ENCODE results near the gene SPAG16.

Gene SPAG16

DNA sequence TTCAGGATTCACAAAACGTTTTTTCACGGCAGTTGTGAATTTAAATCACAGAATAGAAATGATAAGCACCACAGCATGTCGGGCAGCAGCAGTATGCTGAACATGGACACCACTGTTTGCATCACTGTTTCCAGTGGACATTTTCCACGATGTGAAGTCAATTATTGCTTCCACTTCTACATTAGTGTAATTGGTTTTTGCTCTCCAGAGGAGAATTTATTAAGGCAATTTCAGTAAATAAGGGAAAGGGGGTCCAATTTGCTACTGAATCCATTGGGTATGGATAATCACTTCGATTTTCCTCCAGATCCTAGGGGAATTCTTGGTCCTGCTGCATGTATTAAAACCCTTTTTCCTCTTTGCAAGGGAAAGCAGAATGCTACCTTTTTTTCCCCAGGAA lies 1096.4 kb downstream of the SPAG16 start:
- H2BK5ac ChIP-seq (ENCODE audit: low read depth, low read length, poor library complexity, severe bottlenecking), result no peak overlapping the region
- no peak overlapping the region for H2AFZ ChIP-seq (ENCODE audit: low read depth, low read length)
- H3K4me3 ChIP-seq (ENCODE audit: insufficient read depth in 1 of 2, low read depth in 1 of 2, low read length in 2 of 2), result no peak overlapping the region
- H3K4ac ChIP-seq (ENCODE audit: low read depth in 1 of 2, low read length in 2 of 2), result no peak overlapping the region
- H4K8ac ChIP-seq (ENCODE audit: low read length), result no peak overlapping the region
- no peak overlapping the region for H3K18ac ChIP-seq (ENCODE audit: low read depth in 1 of 2, low read length in 2 of 2)
- DNase-seq, result no peak
- no peak overlapping the region for H4K91ac ChIP-seq (ENCODE audit: low read length)
- H3K27me3 ChIP-seq (ENCODE audit: control insufficient read depth in 1 of 2, insufficient read depth in 1 of 2, low read length in 2 of 2), result no peaks in the 10 kb centered on the region
- H3K27ac ChIP-seq (ENCODE audit: low read length, poor library complexity, severe bottlenecking), result no peak overlapping the region
- no peak overlapping the region for H2BK120ac ChIP-seq (ENCODE audit: low read depth, low read length)
- H2AK5ac ChIP-seq (ENCODE audit: low read length, severe bottlenecking), result no peak overlapping the region
- H2BK12ac ChIP-seq (ENCODE audit: low read length in 2 of 2), result no peak overlapping the region
- no peak overlapping the region for H2BK15ac ChIP-seq (ENCODE audit: low read depth, poor library complexity, severe bottlenecking)
- H3K9me3 ChIP-seq (ENCODE audit: control insufficient read depth, low read length), result no peaks in the 10 kb centered on the region
- no peak overlapping the region for H3K4me2 ChIP-seq (ENCODE audit: low read length, poor library complexity, severe bottlenecking)
- no peak overlapping the region for H3K14ac ChIP-seq (ENCODE audit: low read length in 2 of 2)
- H3K23ac ChIP-seq (ENCODE audit: low read length in 2 of 2), result no peak overlapping the region
- no peak overlapping the region for H3K9ac ChIP-seq (ENCODE audit: low read length)
- H3K79me1 ChIP-seq (replicated peaks; ENCODE audit: low read length, poor library complexity, severe bottlenecking), result no peaks in the 10 kb centered on the region
- no peaks in the 10 kb centered on the region for H3K36me3 ChIP-seq (ENCODE audit: control insufficient read depth in 1 of 2, insufficient read depth in 2 of 2, low read depth in 1 of 2, low read length in 2 of 2)
- no peaks in the 10 kb centered on the region for H3K4me1 ChIP-seq (ENCODE audit: control insufficient read depth, insufficient read depth, low read depth, low read length)
- 68% methylated on average over 5 of the region's 5 CpGs for WGBS

DNA sequence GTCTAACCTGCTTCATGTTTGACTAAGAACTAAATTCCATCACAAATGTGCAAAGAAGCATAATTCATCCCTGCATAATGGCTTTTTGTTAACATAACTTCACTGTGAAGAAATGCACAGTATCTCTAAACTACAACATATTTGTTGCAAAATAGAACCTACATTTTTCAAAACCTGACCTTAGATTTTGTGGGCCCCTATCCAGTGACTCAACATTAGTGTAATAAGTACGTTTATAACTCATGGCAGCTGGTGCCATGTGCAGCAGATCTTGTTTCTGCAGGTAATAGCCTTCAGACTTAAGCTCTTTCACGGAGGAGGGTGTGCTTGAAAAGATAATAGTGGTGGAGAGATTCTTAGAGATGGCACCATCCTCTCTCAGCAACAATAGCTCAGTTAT lies 1098.0 kb downstream of the SPAG16 start:
- Histone ChIP-seq H3K14ac (ENCODE audit: low read length in 2 of 2) (no peak overlapping the region), H4K91ac (ENCODE audit: low read length) (no peak overlapping the region)

DNA sequence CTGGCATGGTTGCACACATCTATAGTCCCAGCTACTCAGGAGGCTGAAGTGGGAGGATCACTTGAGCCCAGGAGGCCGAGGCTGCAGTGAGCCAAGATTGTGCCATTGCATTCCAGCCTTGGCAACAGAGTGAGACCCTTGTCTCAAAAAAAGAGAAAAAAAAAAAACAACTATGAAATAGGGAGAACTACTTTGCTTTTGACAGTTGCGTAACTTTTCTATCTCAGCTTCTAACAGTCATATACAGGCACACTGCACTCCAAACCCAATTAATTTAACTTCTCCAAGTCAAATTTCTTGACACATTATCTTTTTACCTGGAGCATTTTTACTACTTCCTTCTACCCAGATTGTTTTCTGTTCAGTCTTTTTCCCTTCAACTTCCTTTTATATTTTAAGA lies 1102.5 kb downstream of the SPAG16 start:
- Histone ChIP-seq H2AFZ (ENCODE audit: low read depth, low read length) (no peak overlapping the region), H3K4me1 (ENCODE audit: control insufficient read depth, insufficient read depth, low read depth, low read length) (no peaks in the 10 kb centered on the region), H3K23ac (ENCODE audit: low read length in 2 of 2) (no peak overlapping the region), H2BK15ac (ENCODE audit: low read depth, poor library complexity, severe bottlenecking) (no peak overlapping the region), H3K79me1 (replicated peaks; ENCODE audit: low read length, poor library complexity, severe bottlenecking) (no peaks in the 10 kb centered on the region), H3K27me3 (ENCODE audit: control insufficient read depth in 1 of 2, insufficient read depth in 1 of 2, low read length in 2 of 2) (no peaks in the 10 kb centered on the region), H3K4me3 (ENCODE audit: insufficient read depth in 1 of 2, low read depth in 1 of 2, low read length in 2 of 2) (no peak overlapping the region), H4K91ac (ENCODE audit: low read length) (no peak overlapping the region), H4K8ac (ENCODE audit: low read length) (no peak overlapping the region), H3K9ac (ENCODE audit: low read length) (no peak overlapping the region), H2BK120ac (ENCODE audit: low read depth, low read length) (no peak overlapping the region), H2BK5ac (ENCODE audit: low read depth, low read length, poor library complexity, severe bottlenecking) (no peak overlapping the region), H3K18ac (ENCODE audit: low read depth in 1 of 2, low read length in 2 of 2) (no peak overlapping the region), H3K36me3 (ENCODE audit: control insufficient read depth in 1 of 2, insufficient read depth in 2 of 2, low read depth in 1 of 2, low read length in 2 of 2) (no peaks in the 10 kb centered on the region), H3K9me3 (ENCODE audit: control insufficient read depth, low read length) (peaks cover 2% of the 10 kb centered on the region), H3K14ac (ENCODE audit: low read length in 2 of 2) (no peak overlapping the region), H2AK5ac (ENCODE audit: low read length, severe bottlenecking) (no peak overlapping the region), H3K4me2 (ENCODE audit: low read length, poor library complexity, severe bottlenecking) (no peak overlapping the region), H3K4ac (ENCODE audit: low read depth in 1 of 2, low read length in 2 of 2) (no peak overlapping the region), H2BK12ac (ENCODE audit: low read length in 2 of 2) (no peak overlapping the region), H3K27ac (ENCODE audit: low read length, poor library complexity, severe bottlenecking) (no peak overlapping the region)
- no peak for DNase-seq
- 95% methylated on average over 2 of the region's 2 CpGs for WGBS

More for the DNA sequence above, 1098.0 kb downstream of the SPAG16 start:
- no peak overlapping the region for H2BK120ac ChIP-seq (ENCODE audit: low read depth, low read length)
- no peak for DNase-seq
- H2BK5ac ChIP-seq (ENCODE audit: low read depth, low read length, poor library complexity, severe bottlenecking), result no peak overlapping the region
- H3K9ac ChIP-seq (ENCODE audit: low read length), result no peak overlapping the region
- no peak overlapping the region for H3K4me2 ChIP-seq (ENCODE audit: low read length, poor library complexity, severe bottlenecking)
- no peak overlapping the region for H2BK15ac ChIP-seq (ENCODE audit: low read depth, poor library complexity, severe bottlenecking)
- H3K18ac ChIP-seq (ENCODE audit: low read depth in 1 of 2, low read length in 2 of 2), result no peak overlapping the region
- no peaks in the 10 kb centered on the region for H3K27me3 ChIP-seq (ENCODE audit: control insufficient read depth in 1 of 2, insufficient read depth in 1 of 2, low read length in 2 of 2)
- no peak overlapping the region for H3K4me3 ChIP-seq (ENCODE audit: insufficient read depth in 1 of 2, low read depth in 1 of 2, low read length in 2 of 2)
- H3K4ac ChIP-seq (ENCODE audit: low read depth in 1 of 2, low read length in 2 of 2), result no peak overlapping the region
- H2AK5ac ChIP-seq (ENCODE audit: low read length, severe bottlenecking), result no peak overlapping the region
- no peak overlapping the region for H4K8ac ChIP-seq (ENCODE audit: low read length)
- H3K4me1 ChIP-seq (ENCODE audit: control insufficient read depth, insufficient read depth, low read depth, low read length), result no peaks in the 10 kb centered on the region
- H2BK12ac ChIP-seq (ENCODE audit: low read length in 2 of 2), result no peak overlapping the region
- 85% methylated on average over 2 of the region's 2 CpGs for WGBS
- H3K9me3 ChIP-seq (ENCODE audit: control insufficient read depth, low read length), result no peaks in the 10 kb centered on the region
- no peaks in the 10 kb centered on the region for H3K79me1 ChIP-seq (replicated peaks; ENCODE audit: low read length, poor library complexity, severe bottlenecking)
- H3K27ac ChIP-seq (ENCODE audit: low read length, poor library complexity, severe bottlenecking), result no peak overlapping the region
- no peaks in the 10 kb centered on the region for H3K36me3 ChIP-seq (ENCODE audit: control insufficient read depth in 1 of 2, insufficient read depth in 2 of 2, low read depth in 1 of 2, low read length in 2 of 2)
- no peak overlapping the region for H3K23ac ChIP-seq (ENCODE audit: low read length in 2 of 2)
- H2AFZ ChIP-seq (ENCODE audit: low read depth, low read length), result no peak overlapping the region

DNA sequence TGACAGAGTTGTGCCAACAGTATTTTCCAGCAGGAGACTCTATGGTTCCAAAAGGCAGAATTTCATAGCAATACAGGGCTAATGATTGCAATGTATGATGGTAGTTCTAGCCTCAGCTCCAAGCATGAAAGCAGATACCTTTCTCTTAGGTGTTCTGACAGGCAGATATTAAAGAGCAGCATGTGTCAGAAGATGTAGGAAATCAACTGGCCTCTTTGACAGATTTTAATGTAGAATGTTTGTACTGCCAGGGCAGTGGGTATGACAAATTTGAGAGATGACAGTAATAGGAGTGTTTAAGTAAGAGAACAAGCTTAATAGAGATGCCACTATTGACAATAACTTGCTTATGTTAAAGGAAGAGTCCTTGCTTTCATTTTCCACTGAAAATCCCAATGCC lies 1105.1 kb downstream of the SPAG16 start:
- no peak overlapping the region for H3K18ac ChIP-seq (ENCODE audit: low read depth in 1 of 2, low read length in 2 of 2)
- no peak overlapping the region for H2AFZ ChIP-seq (ENCODE audit: low read depth, low read length)
- no peak for DNase-seq
- H4K8ac ChIP-seq (ENCODE audit: low read length), result no peak overlapping the region
- H3K23ac ChIP-seq (ENCODE audit: low read length in 2 of 2), result no peak overlapping the region
- H3K27me3 ChIP-seq (ENCODE audit: control insufficient read depth in 1 of 2, insufficient read depth in 1 of 2, low read length in 2 of 2), result no peaks in the 10 kb centered on the region
- H3K4me1 ChIP-seq (ENCODE audit: control insufficient read depth, insufficient read depth, low read depth, low read length), result no peaks in the 10 kb centered on the region
- no peaks in the 10 kb centered on the region for H3K36me3 ChIP-seq (ENCODE audit: control insufficient read depth in 1 of 2, insufficient read depth in 2 of 2, low read depth in 1 of 2, low read length in 2 of 2)
- H3K79me1 ChIP-seq (replicated peaks; ENCODE audit: low read length, poor library complexity, severe bottlenecking), result no peaks in the 10 kb centered on the region
- no peak overlapping the region for H3K9ac ChIP-seq (ENCODE audit: low read length)
- no peak overlapping the region for H2BK120ac ChIP-seq (ENCODE audit: low read depth, low read length)
- H3K4me2 ChIP-seq (ENCODE audit: low read length, poor library complexity, severe bottlenecking), result no peak overlapping the region
- no peak overlapping the region for H3K14ac ChIP-seq (ENCODE audit: low read length in 2 of 2)
- H3K27ac ChIP-seq (ENCODE audit: low read length, poor library complexity, severe bottlenecking), result no peak overlapping the region
- no peak overlapping the region for H3K4me3 ChIP-seq (ENCODE audit: insufficient read depth in 1 of 2, low read depth in 1 of 2, low read length in 2 of 2)
- no peak overlapping the region for H3K4ac ChIP-seq (ENCODE audit: low read depth in 1 of 2, low read length in 2 of 2)
- no peak overlapping the region for H2BK5ac ChIP-seq (ENCODE audit: low read depth, low read length, poor library complexity, severe bottlenecking)
- H3K9me3 ChIP-seq (ENCODE audit: control insufficient read depth, low read length), result peaks cover 2% of the 10 kb centered on the region
- no peak overlapping the region for H4K91ac ChIP-seq (ENCODE audit: low read length)
- no peak overlapping the region for H2BK12ac ChIP-seq (ENCODE audit: low read length in 2 of 2)
- no peak overlapping the region for H2BK15ac ChIP-seq (ENCODE audit: low read depth, poor library complexity, severe bottlenecking)
- no peak overlapping the region for H2AK5ac ChIP-seq (ENCODE audit: low read length, severe bottlenecking)

Data from mesenchymal stem cell (in vitro differentiated cells and primary cell).